Heart right ventricle (tissue), 16 donors: ENCODE measurements around the gene IL22. TPM values are rescaled to one million over a fixed set of nuclear protein-coding genes. Genes with fewer than 3 reads are reported as not detected.

ENCODE experiments used
- ATAC-seq, 8 donors: fragments of 200-7000 bp; cut with Tn5 transposase; one replicate each; pipeline ENCODE4 v1.9.1; 2020; ENCODE audit warnings: mild to moderate bottlenecking in 8 of 8, moderate library complexity in 8 of 8, moderate number of reproducible peaks in 1 of 8
- DNase-seq, 2 donors: peaks; one replicate each; pipeline ENCODE4 v3.0.0-alpha.2; 2020
- H3K27ac ChIP-seq, 10 donors: fragments of 200-600 bp; sonication (generic) in 2 of 10; one replicate each; pipeline versions ENCODE4 v1.5.0 to v1.8.0; 2020 to 2022; ENCODE audit warnings: mild to moderate bottlenecking in 3 of 10
- H3K27me3 ChIP-seq, 7 donors: fragments of 200-600 bp; one replicate each; pipeline ENCODE4 v1.8.0; 2021 to 2022; ENCODE audit warnings: mild to moderate bottlenecking in 2 of 7
- H3K36me3 ChIP-seq, 9 donors: fragments of 200-600 bp; sonication (generic) in 1 of 9; one replicate each; pipeline versions ENCODE4 v1.5.0 to v1.8.0; 2020 to 2022; ENCODE audit warnings: mild to moderate bottlenecking in 2 of 9
- H3K4me1 ChIP-seq, 9 donors: fragments of 200-600 bp; sonication (generic) in 1 of 9; one replicate each; pipeline versions ENCODE4 v1.5.0 to v1.8.0; 2020 to 2022; ENCODE audit warnings: mild to moderate bottlenecking in 4 of 9
- H3K4me3 ChIP-seq, 10 donors: fragments of 200-600 bp; sonication (generic) in 2 of 10; one replicate each; pipeline versions ENCODE4 v1.5.0 to v1.8.0; 2020 to 2022; ENCODE audit warnings: mild to moderate bottlenecking in 7 of 10, moderate library complexity in 2 of 10
- H3K9me3 ChIP-seq, 11 donors: fragments of 200-600 bp in 10 of 11; sonication (generic) in 2 of 11; one replicate each; pipeline versions ENCODE4 v1.5.0 to v1.8.0; 2013 to 2022; ENCODE audit warnings: mild to moderate bottlenecking in 2 of 11, control low read depth in 1 of 11, moderate library complexity in 1 of 11
- WGBS, 2 donors: extraction: QIAGEN DNeasy Blood & Tissue Kit; methylation state at CpG; one replicate each; pipeline ENCODE4 v1.1.7; 2013; ENCODE audit warnings: inconsistent platforms in 1 of 2; 5-methylcytosine and 5-hydroxymethylcytosine counted together
- intact Hi-C, 10 donors: fragments of 100-400 bp; cut with DNase I; formaldehyde crosslinking; loops; one replicate each; pipeline versions ENCODE4 v1.11.1 to v1.14.2; 2022
- polyA plus RNA-seq, 2 donors: library from polyadenylated mRNA; stranded (reverse); fragments of 200-250 nt; gene quantifications; one replicate each; pipeline ENCODE4 v1.2.3, GENCODE V29; 2013
- total RNA-seq, 10 donors: library from RNA; stranded (reverse); fragmentation: NEBNext Ultra II Directional in 3 of 10; extraction: Animal tissue kit (Norgen Biotek cat#: 25700) in 3 of 10; gene quantifications; one replicate each; pipeline versions ENCODE4 v1.2.1 to v1.2.4, GENCODE V29; 2021 to 2023
- TF ChIP-seq, protein P1 (sequence below), 9 donors: fragments of 200-600 bp; sonication (generic) in 2 of 9; IDR thresholded peaks; one replicate each; pipeline versions ENCODE4 v1.5.0 to v1.8.0; 2021 to 2022; ENCODE audit warnings: antibody characterized with exemption in 9 of 9, mild to moderate bottlenecking in 5 of 9, moderate library complexity in 1 of 9
- donor health status: Arrhythmogenic right ventricular cardiomyopathy.
- donor health status: ischemic (EF 13 %, LVEDD 7.1; RV severe dilation, severe dysfunction).
- donor health status: healthy with polysubstance abuse.
- donor health status: DM: no; HTN: yes; CAD: no.
- donor health status: DM: no; HTN: no; CAD: no.
- donor health status: ischemic (EF 25% LVEDD 6.9; RV normal size, moderate dysfunction).
- donor health status: ischemic (EF 25% LVEDD 5.7; RV mildly dilated, moderate dysfunction).
- donor health status: healthy.
- donor health status: DM: yes; HTN: yes; CAD: no.
- donor health status: Ischemic cardiomyopathy.
- donor health status: ischemic (EF 35%, LVEDD 5.7; RV mildly dilated, moderate dysfunction).
- donor health status: nonischemic (EF 11% LVEDD 7.7; RV severe dilation, severe dysfunction).
- donor health status: DM: yes; HTN: yes; CAD: no.
- donor health status: PGD.
- donor health status: ischemic (EF 29% LVEDD 5.4; RV normal size, mild dysfunction).
- donor health status: nonischemic (EF 23%, LVEDD 6.1; RV moderate dilation, normal function).

The IL22 gene
- total and polyA plus RNA-seq, 12 donors: not detected

DNA sequence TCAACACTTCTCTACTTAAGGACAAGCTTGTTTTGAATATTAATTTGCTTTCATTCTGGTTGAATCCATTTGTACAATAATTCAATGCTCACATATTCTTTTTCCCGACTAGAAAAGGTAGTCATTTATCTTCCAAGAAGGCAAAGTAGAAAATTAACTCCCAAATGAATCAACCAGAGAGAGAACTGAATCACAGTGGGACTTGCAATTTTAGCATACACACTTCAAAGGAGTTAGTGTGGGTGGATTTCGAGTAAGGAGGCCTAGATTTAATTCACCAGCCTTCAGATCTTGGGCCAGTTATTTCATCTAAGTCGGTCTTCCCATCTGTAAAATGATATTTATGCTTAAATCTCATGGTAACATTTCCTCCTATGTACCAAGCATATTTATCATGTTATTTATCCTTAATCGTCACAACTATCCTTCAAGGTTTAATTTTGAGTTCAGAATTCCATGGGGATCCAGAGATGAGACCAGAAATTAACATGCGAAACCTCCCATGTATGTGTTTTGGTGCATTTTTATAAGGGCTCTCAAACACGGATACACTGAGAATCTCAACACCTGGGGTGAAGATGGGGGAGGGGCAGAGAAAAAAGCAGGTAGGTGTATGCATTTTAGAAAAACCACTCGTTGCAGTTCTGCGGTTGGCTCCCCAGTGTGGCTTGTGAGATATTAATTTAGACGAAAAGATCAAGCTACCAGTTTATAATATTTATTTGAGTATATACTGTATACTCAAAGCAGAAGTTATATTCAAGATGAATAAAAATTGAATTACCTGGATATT is 38.9 kb upstream of the IL22 start:
- ATAC-seq: no peak

DNA sequence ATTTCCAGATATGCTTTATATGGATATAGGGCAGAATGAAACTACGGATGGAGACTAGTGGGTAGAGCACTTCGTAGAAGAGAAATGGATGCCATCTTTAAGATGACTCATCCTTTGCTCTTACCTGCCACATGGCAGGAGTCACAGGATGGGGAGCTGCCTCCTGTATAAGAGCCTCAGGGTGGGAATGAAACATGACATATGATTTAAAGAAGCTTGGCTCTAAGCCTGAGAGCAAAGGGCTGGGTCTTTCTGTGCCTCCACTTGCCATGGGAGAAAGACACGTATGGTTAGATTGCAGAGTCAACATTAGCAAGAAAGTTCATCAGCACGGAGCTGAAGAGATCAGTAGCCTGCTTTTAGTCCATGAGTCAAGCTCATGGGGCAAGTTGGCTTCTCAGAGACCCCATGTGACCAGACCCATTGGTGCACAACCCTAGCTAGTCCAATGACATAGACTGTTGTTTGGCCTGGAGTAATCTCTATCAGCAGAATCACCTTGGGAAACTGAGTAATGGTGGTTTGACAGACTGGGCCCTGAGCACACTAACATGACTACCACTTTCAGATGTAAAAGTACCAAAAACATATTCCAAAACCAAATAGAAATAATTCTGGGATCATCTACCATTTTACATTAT is 38.1 kb upstream of the IL22 start:
- Histone ChIP-seq H3K4me1 (peaks cover 0 to 24% (median 8%) of the 10 kb centered on the region in 9 donors), H3K9me3 (no peaks in the 10 kb centered on the region), H3K4me3 (no peak overlapping the region), H3K36me3 (peaks cover 0 to 28% (median 0%) of the 10 kb centered on the region in 9 donors), H3K27ac (no peak overlapping the region), H3K27me3 (no peaks in the 10 kb centered on the region)
- WGBS, 2 donors: 93 to 97% methylated on average over 4 of the region's 4 CpGs
- no peak for DNase-seq
- TF ChIP-seq, protein P1, sequence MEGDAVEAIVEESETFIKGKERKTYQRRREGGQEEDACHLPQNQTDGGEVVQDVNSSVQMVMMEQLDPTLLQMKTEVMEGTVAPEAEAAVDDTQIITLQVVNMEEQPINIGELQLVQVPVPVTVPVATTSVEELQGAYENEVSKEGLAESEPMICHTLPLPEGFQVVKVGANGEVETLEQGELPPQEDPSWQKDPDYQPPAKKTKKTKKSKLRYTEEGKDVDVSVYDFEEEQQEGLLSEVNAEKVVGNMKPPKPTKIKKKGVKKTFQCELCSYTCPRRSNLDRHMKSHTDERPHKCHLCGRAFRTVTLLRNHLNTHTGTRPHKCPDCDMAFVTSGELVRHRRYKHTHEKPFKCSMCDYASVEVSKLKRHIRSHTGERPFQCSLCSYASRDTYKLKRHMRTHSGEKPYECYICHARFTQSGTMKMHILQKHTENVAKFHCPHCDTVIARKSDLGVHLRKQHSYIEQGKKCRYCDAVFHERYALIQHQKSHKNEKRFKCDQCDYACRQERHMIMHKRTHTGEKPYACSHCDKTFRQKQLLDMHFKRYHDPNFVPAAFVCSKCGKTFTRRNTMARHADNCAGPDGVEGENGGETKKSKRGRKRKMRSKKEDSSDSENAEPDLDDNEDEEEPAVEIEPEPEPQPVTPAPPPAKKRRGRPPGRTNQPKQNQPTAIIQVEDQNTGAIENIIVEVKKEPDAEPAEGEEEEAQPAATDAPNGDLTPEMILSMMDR (IDR thresholded peaks at IDR 0.05): no peak
- no peak for ATAC-seq
- intact Hi-C loops: loop anchor here in 1 of 10 donors (5.0 kb wide), 1 partner anchor 1501 kb away; no protein-coding TSS in a partner anchor

More for the DNA sequence above, 38.9 kb upstream of the IL22 start:
- Histone ChIP-seq H3K9me3 (no peaks in the 10 kb centered on the region), H3K4me3 (no peak overlapping the region), H3K27ac (no peak overlapping the region), H3K36me3 (peaks cover 0 to 35% (median 0%) of the 10 kb centered on the region in 9 donors), H3K4me1 (peaks cover 0 to 24% (median 8%) of the 10 kb centered on the region in 9 donors), H3K27me3 (no peaks in the 10 kb centered on the region)
- intact Hi-C loops: loop anchor here in 1 of 10 donors (5.0 kb wide), 1 partner anchor 1500 kb away; no protein-coding TSS in a partner anchor
- TF ChIP-seq, protein P1 (IDR thresholded peaks at IDR 0.05): no peak
- WGBS, 2 donors: 93% methylated on average over 9 of the region's 9 CpGs
- no peak for DNase-seq

DNA sequence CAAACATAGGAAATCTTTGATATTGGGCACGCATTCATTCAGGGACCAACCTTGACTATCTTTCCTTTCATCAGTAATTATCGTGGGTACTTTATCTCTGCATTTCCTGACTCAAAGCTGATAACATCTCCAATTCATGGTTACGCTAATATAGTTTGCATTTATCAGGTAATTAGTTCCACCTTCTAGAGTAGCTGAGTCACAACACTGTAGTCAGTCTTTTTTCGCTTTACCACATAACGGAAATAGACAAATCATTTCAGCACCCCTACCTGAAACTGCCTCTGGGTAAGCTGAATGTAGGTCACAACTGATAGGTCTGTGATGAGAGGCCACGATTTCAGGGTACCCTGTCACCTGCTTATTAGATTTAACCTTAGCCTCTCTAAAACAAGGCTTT is 36.7 kb upstream of the IL22 start:
- H3K9me3 ChIP-seq: no peaks in the 10 kb centered on the region
- TF ChIP-seq, protein P1 (IDR thresholded peaks at IDR 0.05): no peak
- no peak for DNase-seq
- H3K4me3 ChIP-seq: no peak overlapping the region
- no peaks in the 10 kb centered on the region for H3K27me3 ChIP-seq
- intact Hi-C loops: loop anchor here in 1 of 10 donors (5.0 kb wide), 1 partner anchor 1502 kb away; no protein-coding TSS in a partner anchor
- H3K36me3 ChIP-seq: peaks cover 0 to 17% (median 0%) of the 10 kb centered on the region in 9 donors
- no peak for ATAC-seq
- H3K4me1 ChIP-seq: peaks cover 0 to 18% (median 8%) of the 10 kb centered on the region in 9 donors
- H3K27ac ChIP-seq: no peak overlapping the region
- WGBS, 2 donors: 73 to 79% methylated on average over 6 of the region's 6 CpGs

DNA sequence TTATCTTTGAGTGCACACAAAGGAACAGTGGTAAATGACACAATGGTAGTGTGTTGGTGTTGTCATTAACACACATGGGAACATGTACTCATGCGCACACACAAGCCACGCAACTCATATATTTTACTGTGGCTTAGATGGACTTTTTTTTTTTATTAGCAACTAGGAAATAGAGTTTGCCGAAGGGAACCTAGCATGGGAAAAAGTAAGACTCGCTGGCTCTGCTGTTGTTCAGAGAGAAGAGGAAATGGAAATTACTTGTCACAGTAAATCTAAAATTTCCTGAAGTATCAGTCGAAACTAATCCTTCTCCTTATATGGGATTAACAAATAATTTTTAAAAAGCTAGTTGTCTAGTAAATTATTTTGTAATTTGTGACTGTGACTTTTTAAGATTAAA is 33.7 kb upstream of the IL22 start:
- Histone ChIP-seq H3K27ac (no peak overlapping the region), H3K4me1 (no peaks in the 10 kb centered on the region), H3K9me3 (no peaks in the 10 kb centered on the region), H3K27me3 (peaks cover 0 to 4% (median 0%) of the 10 kb centered on the region in 7 donors), H3K36me3 (no peaks in the 10 kb centered on the region), H3K4me3 (no peak overlapping the region)
- 63 to 75% methylated on average over 5 of the region's 5 CpGs for WGBS, 2 donors
- TF ChIP-seq, protein P1 (IDR thresholded peaks at IDR 0.05): no peak
- DNase-seq (no peak), ATAC-seq (no peak)
- intact Hi-C loops: no loop called here
